Muscle of leg (tissue), 11 donors: ENCODE results near the gene MAN2A1. TPM values are rescaled to one million over a fixed set of nuclear protein-coding genes. Genes with fewer than 3 reads are reported as not detected.

Source experiments
- DNase-seq: peaks from one replicate; pipeline ENCODE4 v3.0.0; 2013
- H3K27ac ChIP-seq: one replicate; pipeline ENCODE4 v1.5.1; 2013; ENCODE audit warnings: mild to moderate bottlenecking, low read length, control low read depth
- H3K27me3 ChIP-seq: one replicate; pipeline ENCODE4 v1.6.1; 2013; ENCODE audit warnings: low read length; ENCODE audit not compliant: control insufficient read depth, insufficient read depth
- H3K36me3 ChIP-seq: one replicate; pipeline ENCODE4 v1.6.1; 2013; ENCODE audit warnings: low read length; ENCODE audit not compliant: control insufficient read depth, insufficient read depth
- H3K4me1 ChIP-seq: one replicate; pipeline ENCODE4 v1.6.1; 2013; ENCODE audit warnings: low read length; ENCODE audit not compliant: control insufficient read depth, insufficient read depth
- H3K4me3 ChIP-seq: one replicate; pipeline ENCODE4 v1.5.1; 2013; ENCODE audit warnings: low read length, control low read depth
- H3K9me3 ChIP-seq: replicated peaks from 2 replicates; pipeline ENCODE4 v1.6.1; 2013; ENCODE audit warnings: low read depth, low read length; ENCODE audit not compliant: control insufficient read depth
- WGBS: methylation state at CpG from one replicate; pipeline ENCODE4 v1.1.5; 2013; ENCODE audit warnings: missing lambda C conversion rate; ENCODE audit not compliant: insufficient coverage; 5-methylcytosine and 5-hydroxymethylcytosine counted together
- polyA plus RNA-seq, 8 donors: library from polyadenylated mRNA; unstranded; fragments of 120-200 nt; gene quantifications; one replicate each; pipeline versions ENCODE4 v1.2.1 to v1.2.3, GENCODE V29; 2013; ENCODE audit warnings: inconsistent platforms in 1 of 8, low replicate concordance in 1 of 8; ENCODE audit not compliant: insufficient read length in 8 of 8, insufficient read depth in 1 of 8
- total RNA-seq: library from RNA; stranded (reverse); fragments of 120-200 nt; gene quantifications from one replicate; pipeline ENCODE4 v1.2.4, GENCODE V29; 2013

Gene MAN2A1
- total and polyA plus RNA-seq, 9 donors: 27.7 to 47.9 (median 37.4) TPM

DNA sequence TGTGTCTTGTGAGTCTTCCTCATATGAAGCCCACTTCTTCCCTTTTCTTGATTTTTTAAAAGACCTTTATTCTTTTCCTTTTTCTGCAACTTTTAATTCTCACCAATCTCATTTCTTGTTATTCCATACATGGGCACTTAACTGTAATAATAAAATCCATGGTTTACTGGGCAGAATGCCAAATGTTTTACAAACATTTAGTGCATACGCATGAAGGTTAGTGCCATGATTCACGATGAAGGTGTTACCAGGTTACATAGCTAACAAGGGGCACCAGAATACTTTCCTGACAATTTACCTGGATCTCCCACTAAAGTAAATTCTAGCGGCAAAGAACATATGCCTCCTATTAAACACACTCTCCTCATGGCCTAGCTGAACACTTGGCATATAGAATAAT lies 28.5 kb downstream of the MAN2A1 start:
- Histone ChIP-seq H3K27ac (no peak overlapping the region), H3K4me1 (peaks cover 2% of the 10 kb centered on the region), H3K9me3 (no peaks in the 10 kb centered on the region), H3K36me3 (peaks cover 3% of the 10 kb centered on the region), H3K27me3 (no peaks in the 10 kb centered on the region), H3K4me3 (no peak overlapping the region)
- no peak for DNase-seq
- WGBS: 83% methylated on average over 1 of the region's 3 CpGs

DNA sequence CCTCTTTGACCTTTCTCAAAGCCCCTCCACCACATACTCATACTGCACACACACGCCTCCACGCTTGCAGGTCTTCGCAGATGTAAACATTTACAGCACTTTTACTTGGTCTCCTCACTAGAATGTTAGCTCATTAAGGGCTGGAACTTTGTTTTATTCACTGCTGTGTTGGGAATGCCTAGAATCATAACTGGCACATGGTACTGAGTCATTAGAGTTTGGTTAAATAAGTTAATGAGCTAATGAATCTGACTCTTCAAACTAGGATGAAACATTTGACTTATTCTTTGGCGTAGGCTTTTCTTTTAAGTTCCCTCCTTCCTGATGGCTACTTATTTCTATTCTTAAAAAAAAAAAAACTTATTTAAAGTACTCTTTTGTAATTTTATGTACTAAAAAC lies 28.9 kb downstream of the MAN2A1 start:
- H3K4me1 ChIP-seq: peaks cover 2% of the 10 kb centered on the region
- H3K27ac ChIP-seq: no peak overlapping the region
- no CpG with 5 or more reads among the region's 4 CpGs for WGBS
- H3K27me3 ChIP-seq: no peaks in the 10 kb centered on the region
- H3K4me3 ChIP-seq: no peak overlapping the region
- peaks cover 3% of the 10 kb centered on the region for H3K36me3 ChIP-seq
- no peaks in the 10 kb centered on the region for H3K9me3 ChIP-seq
- no peak for DNase-seq

DNA sequence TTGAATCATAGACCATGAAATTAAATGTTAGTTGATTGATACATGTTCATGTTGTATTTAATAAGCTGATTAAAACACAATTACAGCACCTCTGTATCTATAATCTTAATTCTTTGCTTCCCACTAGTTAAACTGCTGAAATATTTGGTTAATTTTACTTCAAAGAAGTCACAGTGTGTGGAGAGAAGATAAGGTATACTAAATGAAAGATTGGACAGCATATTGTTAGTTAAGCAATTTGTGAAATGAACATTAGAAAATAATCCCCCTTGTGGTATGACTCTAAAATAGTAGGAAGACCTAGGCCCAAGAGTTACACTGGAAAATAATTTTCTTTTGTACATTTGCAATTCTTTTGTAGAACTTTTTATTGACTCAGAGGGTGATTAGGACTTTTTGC lies 30.3 kb downstream of the MAN2A1 start:
- Histone ChIP-seq H3K4me3 (no peak overlapping the region), H3K9me3 (no peaks in the 10 kb centered on the region), H3K27me3 (no peaks in the 10 kb centered on the region), H3K36me3 (peaks cover 3% of the 10 kb centered on the region), H3K27ac (no peak overlapping the region), H3K4me1 (no peaks in the 10 kb centered on the region)
- no peak for DNase-seq

GRCh38 chr5:109721741-109722140 lies 32.0 kb downstream of the MAN2A1 start:
- H3K4me1 ChIP-seq: no peaks in the 10 kb centered on the region
- peaks cover 8% of the 10 kb centered on the region for H3K36me3 ChIP-seq
- no peak for DNase-seq
- H3K27me3 ChIP-seq: no peaks in the 10 kb centered on the region
- no peak overlapping the region for H3K27ac ChIP-seq
- WGBS: no CpG with 5 or more reads among the region's 1 CpG
- no peak overlapping the region for H3K4me3 ChIP-seq
- no peaks in the 10 kb centered on the region for H3K9me3 ChIP-seq

- H3K9me3 ChIP-seq: no peaks in the 10 kb centered on the region
- H3K27ac ChIP-seq: no peak overlapping the region
- no peaks in the 10 kb centered on the region for H3K27me3 ChIP-seq
- peaks cover 5% of the 10 kb centered on the region for H3K36me3 ChIP-seq
- DNase-seq: no peak
- H3K4me3 ChIP-seq: no peak overlapping the region
- H3K4me1 ChIP-seq: no peaks in the 10 kb centered on the region
Measured at GRCh38 chr5:109723606-109724005, 33.9 kb downstream of the MAN2A1 start.

DNA sequence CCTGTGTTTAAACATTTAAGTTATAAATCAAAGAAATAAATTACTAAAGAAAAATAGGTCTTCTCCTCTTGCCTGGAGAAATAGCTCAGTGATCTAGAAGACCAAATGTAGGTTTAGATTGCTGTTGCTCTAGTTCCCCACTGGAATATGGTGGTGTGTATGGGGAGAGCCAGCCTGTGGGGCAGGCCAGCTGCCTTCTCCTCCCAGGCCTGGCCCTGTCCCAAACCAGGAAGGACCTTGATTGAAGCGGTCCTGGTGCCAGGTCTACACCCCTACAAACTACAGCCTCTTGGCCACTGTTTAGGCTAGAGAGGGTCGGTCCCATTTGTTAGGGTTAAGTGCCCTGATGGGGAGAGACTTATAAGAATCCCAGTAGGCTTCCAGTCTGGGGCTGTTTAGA lies 35.4 kb downstream of the MAN2A1 start:
- Histone ChIP-seq H3K36me3 (peaks cover 5% of the 10 kb centered on the region), H3K27ac (no peak overlapping the region), H3K27me3 (no peaks in the 10 kb centered on the region), H3K9me3 (no peaks in the 10 kb centered on the region), H3K4me3 (no peak overlapping the region), H3K4me1 (no peaks in the 10 kb centered on the region)
- no peak for DNase-seq
- no CpG with 5 or more reads among the region's 2 CpGs for WGBS

GRCh38 chr5:109739741-109740728 lies 50.3 kb downstream of the MAN2A1 start:
- Histone ChIP-seq H3K4me3 (no peak overlapping the region), H3K36me3 (peaks cover 4% of the 10 kb centered on the region), H3K27ac (peak overlapping the region; percentile 38), H3K9me3 (no peaks in the 10 kb centered on the region), H3K4me1 (peaks cover 12% of the 10 kb centered on the region), H3K27me3 (no peaks in the 10 kb centered on the region)
- DNase-seq: peak; percentile 28
- 30% methylated on average over 2 of the region's 4 CpGs for WGBS

DNA sequence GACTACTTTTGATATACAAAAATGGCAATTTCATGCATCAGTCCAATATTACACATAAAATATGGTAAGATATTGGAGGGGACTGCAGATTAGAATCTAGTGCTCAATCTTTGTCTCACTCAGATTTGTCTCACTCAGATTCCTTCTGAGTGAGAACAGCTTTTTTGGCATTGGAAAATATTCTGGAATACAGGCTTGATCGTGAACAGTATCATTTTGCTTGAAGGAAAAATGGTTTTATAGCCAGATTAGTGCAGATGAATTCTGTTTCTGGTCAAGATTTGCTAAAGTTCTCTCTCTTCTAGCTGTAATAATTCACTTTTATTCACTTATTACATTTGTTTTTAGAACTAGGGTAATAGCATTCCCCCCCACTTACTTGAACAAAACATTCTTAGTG lies 51.2 kb downstream of the MAN2A1 start:
- no peak overlapping the region for H3K4me3 ChIP-seq
- no peaks in the 10 kb centered on the region for H3K27me3 ChIP-seq
- H3K36me3 ChIP-seq: peaks cover 4% of the 10 kb centered on the region
- peak; percentile 82 for DNase-seq
- H3K27ac ChIP-seq: peak overlapping the region; percentile 65
- peaks cover 12% of the 10 kb centered on the region for H3K4me1 ChIP-seq
- H3K9me3 ChIP-seq: no peaks in the 10 kb centered on the region
- WGBS: no CpG with 5 or more reads among the region's 1 CpG

- peaks cover 12% of the 10 kb centered on the region for H3K4me1 ChIP-seq
- WGBS: no CpG with 5 or more reads among the region's 1 CpG
- H3K9me3 ChIP-seq: no peaks in the 10 kb centered on the region
- H3K4me3 ChIP-seq: no peak overlapping the region
- H3K27ac ChIP-seq: peak overlapping the region; percentile 65
- H3K36me3 ChIP-seq: peaks cover 4% of the 10 kb centered on the region
- DNase-seq: no peak
- no peaks in the 10 kb centered on the region for H3K27me3 ChIP-seq
Measured at GRCh38 chr5:109741390-109741789, 51.7 kb downstream of the MAN2A1 start.

DNA sequence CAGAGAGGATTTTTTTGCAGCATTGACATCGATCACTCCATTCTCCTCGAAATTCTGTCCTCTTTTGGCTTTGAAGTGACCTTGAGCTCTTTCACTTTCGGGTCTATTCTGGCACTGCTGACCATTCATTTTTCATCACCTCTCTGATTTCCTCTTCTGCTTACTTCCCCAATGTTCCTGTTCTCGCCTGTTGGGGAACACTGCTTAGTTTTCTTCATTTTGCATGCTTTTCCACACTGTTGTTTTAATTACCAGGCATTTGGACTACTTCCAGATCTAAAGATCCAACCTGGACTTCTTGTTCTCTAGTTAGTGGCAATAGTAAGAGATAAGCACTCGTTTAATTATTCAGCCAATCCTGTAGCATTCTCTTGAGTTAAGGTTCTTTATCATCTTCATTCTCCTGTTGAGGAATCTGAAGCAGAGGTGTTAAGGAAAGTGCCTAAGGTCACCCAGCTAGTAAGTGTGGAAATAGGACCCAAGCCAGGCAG lies 53.4 kb downstream of the MAN2A1 start:
- Histone ChIP-seq H3K9me3 (no peaks in the 10 kb centered on the region), H3K4me3 (no peak overlapping the region)

More for the DNA sequence above, 53.4 kb downstream of the MAN2A1 start:
- peak; percentile 38 for DNase-seq
- Histone ChIP-seq H3K4me1 (peaks cover 12% of the 10 kb centered on the region), H3K36me3 (peaks cover 4% of the 10 kb centered on the region), H3K27ac (no peak overlapping the region), H3K27me3 (no peaks in the 10 kb centered on the region)
- WGBS: 67% methylated on average over 4 of the region's 5 CpGs
